Nephron progenitor cell (in vitro differentiated cells): Measurements from ENCODE around the gene BBS4.

Experiments used
- DNase-seq: peaks from one replicate; pipeline ENCODE4 v3.0.0; 2021
- H3K27ac Mint-ChIP-seq: 2 replicates; pipeline ENCODE4 v1.8.0; 2021; ENCODE audit warnings: mild to moderate bottlenecking, moderate library complexity, mixed read lengths
- H3K27me3 Mint-ChIP-seq: 2 replicates; pipeline ENCODE4 v1.8.0; 2021; ENCODE audit warnings: mild to moderate bottlenecking, low read depth, mixed read lengths; ENCODE audit not compliant: poor library complexity
- H3K36me3 Mint-ChIP-seq: 2 replicates; pipeline ENCODE4 v1.8.0; 2021; ENCODE audit warnings: low read depth, mixed read lengths
- H3K4me1 Mint-ChIP-seq: 2 replicates; pipeline ENCODE4 v1.8.0; 2021; ENCODE audit warnings: mixed read lengths
- H3K4me3 Mint-ChIP-seq: 2 replicates; pipeline ENCODE4 v1.8.0; 2021; ENCODE audit warnings: mild to moderate bottlenecking, moderate library complexity, mixed read lengths
- H3K9me3 Mint-ChIP-seq: 2 replicates; pipeline ENCODE4 v1.8.0; 2021; ENCODE audit warnings: mild to moderate bottlenecking, moderate library complexity, mixed read lengths
- CTCF ChIP-seq: fragments of 200-600 bp; sonication (generic); IDR thresholded peaks from 2 replicates; pipeline ENCODE4 v1.5.0; 2021; ENCODE audit warnings: antibody characterized with exemption

Gene BBS4

GRCh38 chr15:72732086-72732485 lies 46.1 kb downstream of the BBS4 start:
- no peak for DNase-seq
- peaks cover 36% of the 10 kb centered on the region for H3K36me3 Mint-ChIP-seq
- H3K27ac Mint-ChIP-seq, result no peak overlapping the region
- peaks cover 4% of the 10 kb centered on the region for H3K27me3 Mint-ChIP-seq
- no peak for TF ChIP-seq CTCF
- H3K4me1 Mint-ChIP-seq, result no peaks in the 10 kb centered on the region
- H3K9me3 Mint-ChIP-seq, result no peaks in the 10 kb centered on the region
- H3K4me3 Mint-ChIP-seq, result no peak overlapping the region

- peaks cover 4% of the 10 kb centered on the region for H3K27me3 Mint-ChIP-seq
- TF ChIP-seq CTCF, result no peak
- H3K27ac Mint-ChIP-seq, result no peak overlapping the region
- no peaks in the 10 kb centered on the region for H3K4me1 Mint-ChIP-seq
- peaks cover 40% of the 10 kb centered on the region for H3K36me3 Mint-ChIP-seq
- no peak overlapping the region for H3K4me3 Mint-ChIP-seq
- no peak for DNase-seq
- no peaks in the 10 kb centered on the region for H3K9me3 Mint-ChIP-seq
Measured at GRCh38 chr15:72732516-72732915, 46.5 kb downstream of the BBS4 start.

- DNase-seq, result no peak
- Mint-ChIP-seq H3K36me3 (peaks cover 45% of the 10 kb centered on the region), H3K4me1 (no peaks in the 10 kb centered on the region), H3K4me3 (no peak overlapping the region), H3K9me3 (no peaks in the 10 kb centered on the region), H3K27ac (no peak overlapping the region), H3K27me3 (peaks cover 4% of the 10 kb centered on the region)
- TF ChIP-seq CTCF, result no peak
Measured at GRCh38 chr15:72733941-72734738, 48.1 kb downstream of the BBS4 start.

GRCh38 chr15:72735111-72735510 lies 49.1 kb downstream of the BBS4 start:
- Mint-ChIP-seq H3K36me3 (peaks cover 50% of the 10 kb centered on the region), H3K27me3 (peaks cover 4% of the 10 kb centered on the region), H3K4me1 (no peaks in the 10 kb centered on the region), H3K4me3 (no peak overlapping the region), H3K27ac (no peak overlapping the region), H3K9me3 (no peaks in the 10 kb centered on the region)
- no peak for DNase-seq
- no peak for TF ChIP-seq CTCF

- Mint-ChIP-seq H3K9me3 (peaks cover 13% of the 10 kb centered on the region), H3K27ac (no peak overlapping the region), H3K27me3 (peaks cover 4% of the 10 kb centered on the region), H3K36me3 (peaks cover 63% of the 10 kb centered on the region), H3K4me3 (no peak overlapping the region), H3K4me1 (no peaks in the 10 kb centered on the region)
- no peak for DNase-seq
- TF ChIP-seq CTCF, result no peak
Measured at GRCh38 chr15:72737061-72737460, 51.1 kb downstream of the BBS4 start.

- Mint-ChIP-seq H3K27me3 (peaks cover 4% of the 10 kb centered on the region), H3K9me3 (peaks cover 13% of the 10 kb centered on the region), H3K27ac (no peak overlapping the region), H3K36me3 (peaks cover 64% of the 10 kb centered on the region), H3K4me3 (no peak overlapping the region), H3K4me1 (no peaks in the 10 kb centered on the region)
- no peak for TF ChIP-seq CTCF
- DNase-seq, result no peak
Measured at GRCh38 chr15:72737723-72738122, 51.7 kb downstream of the BBS4 start.
